Ovary (tissue), 9 donors: ENCODE results near the gene MATK. TPM values are rescaled to one million over a fixed set of nuclear protein-coding genes. Genes with fewer than 3 reads are reported as not detected.
"Not testable (repeated sequence)": the region's sequence is repeated elsewhere in the genome, so short reads cannot be mapped to it uniquely, and the experiment has no call there.

ENCODE experiments used
- DNase-seq, 5 donors: peaks; one replicate each; pipeline ENCODE4 v3.0.0-alpha.2; 2019 to 2020
- H3K27ac ChIP-seq, 2 donors: fragments of 200-600 bp; one replicate each; pipeline versions ENCODE4 v1.5.1 to v1.8.0; 2019 to 2022
- H3K27me3 ChIP-seq: fragments of 200-600 bp; one replicate; pipeline ENCODE4 v1.8.0; 2022
- H3K36me3 ChIP-seq: fragments of 200-600 bp; sonication (generic); one replicate; pipeline ENCODE4 v1.5.1; 2019
- H3K4me1 ChIP-seq: one replicate; pipeline ENCODE4 v1.8.1; 2013; ENCODE audit warnings: mild to moderate bottlenecking, moderate library complexity; ENCODE audit not compliant: insufficient read depth
- H3K4me3 ChIP-seq: fragments of 200-600 bp; sonication (generic); one replicate; pipeline ENCODE4 v1.5.1; 2017
- H3K9me3 ChIP-seq, 2 donors: fragments of 200-600 bp in 1 of 2; sonication (generic) in 1 of 2; one replicate each; pipeline versions ENCODE4 v1.5.1 to v1.8.1; 2013 to 2019; ENCODE audit warnings: mild to moderate bottlenecking in 1 of 2, moderate library complexity in 1 of 2
- EP300 ChIP-seq: sonication (generic); formaldehyde crosslinking; IDR thresholded peaks from one replicate; pipeline ENCODE4 v1.6.1; 2017; ENCODE audit warnings: antibody characterized with exemption
- POLR2A ChIP-seq: fragments of 450-650 bp; IDR thresholded peaks from one replicate; pipeline ENCODE4 v1.6.1; 2017; ENCODE audit warnings: antibody characterized with exemption, mild to moderate bottlenecking, moderate library complexity
- WGBS, 3 donors: extraction: QIAGEN DNeasy Blood & Tissue Kit in 1 of 3; methylation state at CpG; one replicate each; pipeline versions ENCODE4 v1.1.5 to v1.1.7; 2013 to 2017; 5-methylcytosine and 5-hydroxymethylcytosine counted together
- intact Hi-C, 4 donors: fragments of 100-400 bp; cut with DNase I; formaldehyde crosslinking; loops; one replicate each; pipeline versions ENCODE4 v1.11.0 to v1.15.1; 2022 to 2023
- polyA plus RNA-seq, 2 donors: library from polyadenylated mRNA; stranded (reverse); fragments of 200-250 nt in 1 of 2; fragments of 350-450 nt in 1 of 2; fragmentation: Illumina TruSeq in 1 of 2; extraction: RNeasy Lipid Tissue Mini Kit (QIAGEN cat#74804) in 1 of 2; gene quantifications; one replicate each; pipeline ENCODE4 v1.2.3, GENCODE V29; 2013 to 2014
- total RNA-seq, 7 donors: library from RNA; depleted of rRNA in 2 of 7; stranded (reverse); fragments of >200 nt in 2 of 7; fragmentation: NEBNext Ultra II Directional in 3 of 7; extraction: Animal tissue kit (Norgen Biotek cat#: 25700) in 3 of 7; gene quantifications; one replicate each; pipeline versions ENCODE4 v1.1.0 to v1.2.4, GENCODE V29; 2016 to 2023
- TF ChIP-seq, protein P1 (sequence below), 3 donors: fragments of 450-650 bp in 2 of 3; fragments of 200-600 bp in 1 of 3; IDR thresholded peaks; one replicate each; pipeline versions ENCODE4 v1.5.1 to v1.8.0; 2016 to 2022; ENCODE audit warnings: antibody characterized with exemption in 3 of 3, mild to moderate bottlenecking in 1 of 3
- donor health status: DM: no; HTN: no; CAD: no; lungs with moderate emphysema.
- donor health status: DM: no; HTN: no; CAD: no.
- donor health status: Bipolar disorder and iron deficiency.
- donor health status: DM: yes; HTN: yes; CAD: no.
- donor health status: DM: no; HTN: no; CAD: no.
- donor health status: DM: yes; HTN: yes; CAD: no.

Gene MATK
- total and polyA plus RNA-seq, 9 donors = 0.25 to 1.4 (median 0.72) TPM

DNA sequence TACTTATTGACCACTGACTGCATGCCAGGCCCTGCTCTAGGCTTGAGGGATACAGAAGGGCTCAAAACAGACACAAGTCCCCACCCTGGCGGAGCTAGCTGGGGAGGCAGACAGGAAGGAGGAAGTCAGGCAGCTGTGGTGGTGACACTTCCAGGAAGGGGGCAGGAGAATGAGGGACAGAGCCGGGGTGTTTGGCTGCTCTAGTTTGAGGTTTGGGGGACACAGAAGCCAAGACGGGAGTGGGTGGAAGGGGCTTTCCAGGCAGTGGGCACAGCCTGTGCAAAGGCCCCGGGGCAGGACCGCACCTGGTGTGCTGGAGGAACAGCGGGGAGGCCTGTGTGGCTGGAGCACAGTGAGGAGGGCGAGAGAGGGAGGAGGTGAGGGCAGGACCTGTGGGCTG, 19.7 kb downstream of the MATK start:
- WGBS, 3 donors = 92 to 94% (median 93%) methylated on average over 7 of the region's 7 CpGs
- TF ChIP-seq EP300 = no peak
- TF ChIP-seq POLR2A = no peak

DNA sequence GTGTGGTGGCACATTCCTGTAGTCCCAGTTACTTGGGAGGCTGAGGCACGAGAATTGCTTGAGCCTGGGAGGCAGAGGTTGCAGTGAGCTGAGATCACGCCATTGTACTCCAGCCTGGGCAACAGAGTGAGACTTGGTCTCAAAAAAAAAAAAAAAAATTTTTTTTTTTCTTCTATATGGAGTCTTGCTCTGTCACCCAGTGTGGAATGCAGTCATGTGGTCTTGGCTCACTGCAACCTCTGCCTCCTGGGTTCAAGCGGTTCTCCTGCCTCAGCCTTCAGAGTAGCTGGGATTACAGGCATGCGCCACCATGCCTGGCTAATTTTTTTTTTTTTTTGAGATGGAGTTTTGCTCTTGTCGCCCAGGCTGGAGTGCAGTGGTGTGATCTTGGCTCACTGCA, 20.4 kb downstream of the MATK start:
- H3K27me3 ChIP-seq, H3K4me3 ChIP-seq, H3K4me1 ChIP-seq, H3K27ac ChIP-seq, DNase-seq, H3K36me3 ChIP-seq, H3K9me3 ChIP-seq, intact Hi-C loops: not testable (repeated sequence)
- 91 to 95% (median 92%) methylated on average over 5 of the region's 5 CpGs for WGBS, 3 donors

More for the DNA sequence above, 19.7 kb downstream of the MATK start:
- intact Hi-C loops = no loop called here
- H3K4me1 ChIP-seq = peaks cover 5% of the 10 kb centered on the region
- H3K36me3 ChIP-seq = no peaks in the 10 kb centered on the region
- no peaks in the 10 kb centered on the region for H3K27me3 ChIP-seq
- H3K4me3 ChIP-seq = no peak overlapping the region
- no peaks in the 10 kb centered on the region for H3K9me3 ChIP-seq
- DNase-seq = no peak
- H3K27ac ChIP-seq = no peak overlapping the region

DNA sequence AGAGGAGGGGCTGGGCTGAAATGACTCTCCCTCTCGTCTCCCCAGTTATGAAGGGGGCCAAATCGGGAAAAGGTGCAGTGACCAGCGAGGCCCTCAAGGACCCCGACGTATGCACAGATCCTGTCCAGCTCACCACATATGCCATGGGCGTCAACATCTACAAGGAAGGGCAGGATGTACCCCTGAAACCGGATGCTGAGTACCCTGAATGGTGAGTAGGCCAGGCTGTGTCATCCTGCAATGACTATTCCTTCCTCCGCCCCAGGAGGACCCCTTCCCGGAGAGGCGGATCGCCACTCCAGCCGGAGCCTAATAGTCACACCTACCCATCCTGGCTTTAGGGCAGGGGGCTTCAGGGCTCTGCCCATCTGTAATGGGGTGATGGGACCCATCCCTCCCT, 21.1 kb downstream of the MATK start:
- no peaks in the 10 kb centered on the region for H3K27me3 ChIP-seq

DNA sequence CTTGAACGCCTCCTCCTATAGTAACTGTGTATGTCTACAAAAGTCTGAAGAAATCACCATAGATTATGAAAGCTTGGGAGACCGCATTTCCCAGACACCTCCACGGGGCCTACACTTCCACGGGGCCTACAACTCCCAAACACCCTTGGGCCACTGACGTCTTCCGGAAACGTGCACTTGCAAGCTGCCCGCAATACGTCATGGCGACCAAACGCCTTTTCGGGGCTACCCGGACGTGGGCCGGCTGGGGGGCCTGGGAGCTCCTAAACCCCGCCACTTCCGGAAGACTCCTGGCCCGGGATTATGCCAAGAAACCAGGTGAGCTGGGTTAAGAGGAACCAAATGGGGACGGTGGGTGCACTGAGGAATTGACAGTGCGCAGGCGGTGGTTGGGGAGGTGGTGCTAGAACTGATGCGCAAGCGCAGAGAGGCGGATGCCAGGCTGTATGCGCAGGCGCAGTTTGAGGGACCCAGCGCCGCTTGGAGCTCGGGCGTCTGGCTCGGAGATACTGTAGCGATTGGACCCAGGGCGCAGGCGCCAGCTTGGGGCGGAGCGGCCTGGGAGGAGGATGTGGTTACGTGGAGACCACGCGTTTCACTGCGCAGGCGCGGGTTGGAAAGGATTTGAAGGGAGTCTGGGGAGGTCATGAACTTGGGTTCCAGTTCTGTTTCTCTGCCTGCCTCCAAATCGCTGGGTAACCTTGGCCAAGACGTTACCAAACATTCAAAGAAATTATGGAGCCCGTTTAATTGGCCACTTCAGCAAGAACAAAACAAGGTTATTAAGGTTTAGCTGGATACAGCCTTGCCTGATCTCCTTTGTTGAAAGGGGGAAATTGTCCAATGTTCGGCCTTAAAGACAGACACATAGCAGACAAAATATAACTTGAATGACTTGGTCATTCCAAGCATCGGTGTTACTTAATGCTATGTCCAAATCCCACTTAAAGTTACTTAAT, 23.4 kb downstream of the MATK start, which contains the start of gene MRPL54:
Gene MRPL54 (plus strand): TSS at position 182 of the 959 bp plus-strand sequence. CDS start 19 bp downstream, at position 201.
- peak; percentile 58 for TF ChIP-seq EP300
- TF ChIP-seq, protein P1, sequence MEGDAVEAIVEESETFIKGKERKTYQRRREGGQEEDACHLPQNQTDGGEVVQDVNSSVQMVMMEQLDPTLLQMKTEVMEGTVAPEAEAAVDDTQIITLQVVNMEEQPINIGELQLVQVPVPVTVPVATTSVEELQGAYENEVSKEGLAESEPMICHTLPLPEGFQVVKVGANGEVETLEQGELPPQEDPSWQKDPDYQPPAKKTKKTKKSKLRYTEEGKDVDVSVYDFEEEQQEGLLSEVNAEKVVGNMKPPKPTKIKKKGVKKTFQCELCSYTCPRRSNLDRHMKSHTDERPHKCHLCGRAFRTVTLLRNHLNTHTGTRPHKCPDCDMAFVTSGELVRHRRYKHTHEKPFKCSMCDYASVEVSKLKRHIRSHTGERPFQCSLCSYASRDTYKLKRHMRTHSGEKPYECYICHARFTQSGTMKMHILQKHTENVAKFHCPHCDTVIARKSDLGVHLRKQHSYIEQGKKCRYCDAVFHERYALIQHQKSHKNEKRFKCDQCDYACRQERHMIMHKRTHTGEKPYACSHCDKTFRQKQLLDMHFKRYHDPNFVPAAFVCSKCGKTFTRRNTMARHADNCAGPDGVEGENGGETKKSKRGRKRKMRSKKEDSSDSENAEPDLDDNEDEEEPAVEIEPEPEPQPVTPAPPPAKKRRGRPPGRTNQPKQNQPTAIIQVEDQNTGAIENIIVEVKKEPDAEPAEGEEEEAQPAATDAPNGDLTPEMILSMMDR (IDR thresholded peaks at IDR 0.05) = peak in 1 of 3 donors; percentile 34
- TF ChIP-seq POLR2A = peak; percentile 95
- Histone ChIP-seq H3K27me3 (no peaks in the 10 kb centered on the region), H3K4me3 (peak within 1 kb of the TSS; percentile 94), H3K4me1 (peaks cover 3% of the 10 kb centered on the region), H3K9me3 (no peaks in the 10 kb centered on the region), H3K27ac (peak within 1 kb of the TSS; percentile 95 to 98), H3K36me3 (no peaks in the 10 kb centered on the region)
- 2 to 3% (median 3%) methylated on average over 46 to 47 of the region's 47 CpGs for WGBS, 3 donors
- DNase-seq = peak; percentile 99 to 100 (median 99)
- intact Hi-C loops = no loop called here

More for the DNA sequence above, 21.1 kb downstream of the MATK start:
- peak in 1 of 5 donors; percentile 13 for DNase-seq
- no peak overlapping the region for H3K27ac ChIP-seq
- H3K36me3 ChIP-seq = no peaks in the 10 kb centered on the region
- WGBS, 3 donors = 86 to 92% (median 90%) methylated on average over 12 of the region's 12 CpGs
- intact Hi-C loops = no loop called here
- peaks cover 3% of the 10 kb centered on the region for H3K4me1 ChIP-seq
- no peak overlapping the region for H3K4me3 ChIP-seq
- TF ChIP-seq EP300 = no peak
- TF ChIP-seq, protein P1 (IDR thresholded peaks at IDR 0.05) = no peak
- TF ChIP-seq POLR2A = no peak
- no peaks in the 10 kb centered on the region for H3K9me3 ChIP-seq

DNA sequence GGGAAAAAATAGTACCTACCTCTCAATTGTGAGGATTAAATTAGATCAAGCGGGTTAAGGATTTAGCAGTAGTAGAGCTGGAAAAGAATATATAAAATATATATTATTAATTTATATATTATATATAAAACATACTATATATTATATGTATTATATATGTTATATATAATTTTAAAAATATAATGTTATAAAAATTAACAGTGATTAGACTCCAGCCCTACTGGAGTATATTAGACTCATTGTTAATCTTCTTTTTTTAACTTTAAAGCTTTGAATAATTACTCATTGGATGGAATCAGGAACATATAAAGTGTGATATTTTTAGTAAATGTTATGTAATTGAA, 24.1 kb downstream of the MATK start:
- intact Hi-C loops = no loop called here
- Histone ChIP-seq H3K4me1 (peaks cover 3% of the 10 kb centered on the region), H3K9me3 (no peaks in the 10 kb centered on the region), H3K27me3 (no peaks in the 10 kb centered on the region), H3K4me3 (no peak overlapping the region), H3K36me3 (no peaks in the 10 kb centered on the region), H3K27ac (peak overlapping the region in 1 of 2 donors; percentile 98)
- TF ChIP-seq EP300 (no peak), POLR2A (no peak)
- TF ChIP-seq, protein P1 (IDR thresholded peaks at IDR 0.05) = no peak
- 53 to 70% (median 65%) methylated on average over 1 of the region's 1 CpG for WGBS, 3 donors
- no peak for DNase-seq
